ENCODE measurements around the gene MUC5AC.

Gene MUC5AC

DNA sequence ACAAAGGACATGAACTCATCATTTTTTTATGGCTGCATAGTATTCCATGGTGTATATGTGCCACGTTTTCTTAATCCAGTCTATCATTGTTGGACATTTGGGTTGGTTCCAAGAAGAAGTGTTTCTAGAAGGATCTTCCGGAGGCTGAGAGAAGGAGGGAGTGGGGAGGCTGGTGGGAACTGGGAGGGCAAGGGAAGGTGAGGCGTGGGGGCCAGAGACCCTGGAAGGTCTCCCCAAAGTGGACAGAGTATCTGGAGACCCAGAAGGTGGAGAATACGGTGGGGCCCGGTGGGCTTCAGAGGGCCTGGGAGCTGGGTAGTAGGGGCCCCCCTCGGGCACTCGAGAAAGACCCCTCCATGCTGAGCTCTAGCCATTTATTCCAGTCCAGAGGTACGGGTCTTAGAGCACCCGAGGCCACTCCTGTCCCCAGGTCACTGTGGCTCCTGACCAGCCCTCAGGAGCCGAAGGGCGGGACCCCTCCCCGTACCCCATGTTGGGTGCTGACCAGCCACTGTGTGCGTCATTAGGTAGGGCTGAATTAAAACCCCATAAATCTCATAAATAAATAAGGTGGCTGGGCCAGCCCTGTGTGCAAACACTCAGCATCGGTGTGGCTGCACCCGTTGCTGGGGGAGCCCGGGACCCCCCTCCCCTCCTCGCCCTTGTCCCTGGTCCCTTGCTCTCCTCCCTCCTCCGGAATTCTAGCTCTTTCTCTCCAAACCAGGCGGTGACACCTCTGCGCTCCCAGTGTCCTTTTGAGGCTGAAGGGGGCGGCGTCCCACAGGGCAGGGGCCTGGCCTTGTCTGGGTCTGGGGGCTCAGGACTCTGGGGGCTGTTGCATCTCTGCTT, 38.8 kb upstream of the MUC5AC start:
- Histone ChIP-seq H3K9me3 (ENCODE audit: control insufficient read depth, insufficient read depth, low read length) (no peaks in the 10 kb centered on the region), H3K36me3 (ENCODE audit: insufficient read depth, low read length) (no peaks in the 10 kb centered on the region), H3K9ac (ENCODE audit: low read depth, low read length) (no peak overlapping the region), H3K4me1 (ENCODE audit: insufficient read depth, low read length) (no peaks in the 10 kb centered on the region)

DNA sequence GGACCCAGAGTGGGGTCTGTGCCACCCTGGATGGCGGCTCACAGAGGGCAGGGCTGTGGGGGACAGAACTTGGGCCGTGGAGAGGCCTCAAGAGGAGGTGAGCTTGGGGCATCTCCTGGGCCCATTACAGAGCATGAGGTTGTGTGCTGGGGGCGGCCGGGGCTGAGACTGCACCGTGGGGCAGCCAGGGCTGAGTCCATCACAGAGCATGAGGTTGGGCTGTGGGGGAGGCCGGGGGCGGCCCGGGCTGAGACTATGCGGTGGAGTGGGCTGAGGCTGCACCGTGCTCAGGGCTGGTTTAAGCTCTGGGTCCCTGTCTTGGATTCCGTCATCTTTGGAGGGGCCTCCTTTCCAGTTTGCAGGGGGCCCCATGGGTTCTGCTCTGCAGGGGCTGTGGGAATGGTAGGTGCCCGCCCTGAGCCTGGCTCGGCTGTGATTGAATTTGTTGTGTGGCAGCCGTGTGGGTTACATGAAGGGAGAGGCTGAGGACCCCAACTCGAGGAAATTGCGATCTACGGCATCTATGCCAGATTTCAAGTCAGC, 38.1 kb upstream of the MUC5AC start:
- H3K36me3 ChIP-seq (ENCODE audit: insufficient read depth, low read length), result no peaks in the 10 kb centered on the region
- H3K4me1 ChIP-seq (ENCODE audit: insufficient read depth, low read length), result no peaks in the 10 kb centered on the region
- H3K9ac ChIP-seq (ENCODE audit: low read depth, low read length), result no peak overlapping the region
- no peaks in the 10 kb centered on the region for H3K9me3 ChIP-seq (ENCODE audit: control insufficient read depth, insufficient read depth, low read length)

DNA sequence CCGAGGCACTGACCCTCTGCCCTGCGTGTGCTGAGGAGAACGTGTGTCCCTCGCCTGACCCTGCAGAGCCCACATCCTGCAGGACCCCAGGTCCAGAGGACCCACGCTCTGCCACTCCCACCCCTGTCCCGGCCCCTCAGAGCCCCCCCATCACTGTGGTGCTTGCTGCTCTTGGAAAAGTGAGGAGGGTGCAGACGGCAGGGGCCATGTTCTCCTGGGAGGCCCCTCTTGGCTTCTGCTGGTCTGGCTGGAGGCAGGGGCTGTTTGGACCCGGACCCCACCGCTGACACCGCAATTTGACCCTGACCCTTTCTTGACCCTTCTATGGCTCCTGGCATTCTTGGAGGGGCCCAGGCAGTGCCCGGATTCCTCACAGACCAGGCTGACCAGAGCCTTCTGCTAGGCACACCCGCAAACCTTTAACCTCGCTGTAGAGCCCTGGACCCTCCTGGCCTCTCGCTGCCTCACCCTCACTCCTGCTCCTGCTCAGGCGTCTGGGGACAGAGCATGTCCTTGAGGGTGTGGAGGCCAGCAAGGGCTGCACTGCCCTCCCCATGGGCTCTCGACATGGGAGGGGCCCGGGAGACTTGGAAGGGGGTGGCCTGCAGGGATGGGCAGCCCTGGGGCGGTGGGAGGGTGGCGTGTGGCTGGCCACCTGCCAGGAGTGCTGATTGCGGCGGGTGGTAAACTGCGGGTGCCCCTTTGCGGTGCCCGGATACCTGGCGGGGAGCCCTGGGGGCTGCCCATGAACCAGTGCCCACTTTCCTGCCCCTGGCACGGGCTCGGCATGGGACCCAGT, 37.0 kb upstream of the MUC5AC start:
- H3K4me1 ChIP-seq (ENCODE audit: insufficient read depth, low read length), result no peaks in the 10 kb centered on the region
- no peaks in the 10 kb centered on the region for H3K36me3 ChIP-seq (ENCODE audit: insufficient read depth, low read length)
- no peaks in the 10 kb centered on the region for H3K9me3 ChIP-seq (ENCODE audit: control insufficient read depth, insufficient read depth, low read length)

DNA sequence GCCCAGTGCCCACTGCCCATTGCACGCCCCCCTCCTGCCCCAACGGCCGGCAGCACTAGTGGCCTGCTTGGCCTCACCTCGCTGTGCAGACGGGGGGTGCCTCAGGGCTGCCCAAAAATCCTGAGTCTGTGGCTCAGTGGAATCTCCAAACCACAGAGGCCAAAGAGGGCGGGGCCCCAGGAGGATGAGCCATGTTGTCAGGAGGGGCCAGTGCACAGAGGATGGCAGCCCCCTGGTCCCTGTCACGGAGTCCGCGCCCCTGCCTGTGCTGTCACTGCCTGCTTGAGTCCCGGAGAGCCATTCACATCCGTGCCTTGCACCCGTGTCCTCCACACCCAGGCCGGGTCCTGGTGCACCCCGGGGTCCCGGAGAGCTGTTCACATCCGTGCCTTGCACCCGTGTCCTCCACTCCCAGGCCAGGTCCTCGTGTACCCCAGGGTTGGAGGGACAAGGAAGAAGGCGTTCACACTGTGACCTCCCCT, 36.4 kb upstream of the MUC5AC start:
- H3K36me3 ChIP-seq (ENCODE audit: insufficient read depth, low read length), result no peaks in the 10 kb centered on the region
- no peaks in the 10 kb centered on the region for H3K9me3 ChIP-seq (ENCODE audit: control insufficient read depth, insufficient read depth, low read length)
- no peaks in the 10 kb centered on the region for H3K4me1 ChIP-seq (ENCODE audit: insufficient read depth, low read length)
- H3K9ac ChIP-seq (ENCODE audit: low read depth, low read length), result no peak overlapping the region

More for the DNA sequence above, 37.0 kb upstream of the MUC5AC start:
- H3K9ac ChIP-seq (ENCODE audit: low read depth, low read length), result no peak overlapping the region

DNA sequence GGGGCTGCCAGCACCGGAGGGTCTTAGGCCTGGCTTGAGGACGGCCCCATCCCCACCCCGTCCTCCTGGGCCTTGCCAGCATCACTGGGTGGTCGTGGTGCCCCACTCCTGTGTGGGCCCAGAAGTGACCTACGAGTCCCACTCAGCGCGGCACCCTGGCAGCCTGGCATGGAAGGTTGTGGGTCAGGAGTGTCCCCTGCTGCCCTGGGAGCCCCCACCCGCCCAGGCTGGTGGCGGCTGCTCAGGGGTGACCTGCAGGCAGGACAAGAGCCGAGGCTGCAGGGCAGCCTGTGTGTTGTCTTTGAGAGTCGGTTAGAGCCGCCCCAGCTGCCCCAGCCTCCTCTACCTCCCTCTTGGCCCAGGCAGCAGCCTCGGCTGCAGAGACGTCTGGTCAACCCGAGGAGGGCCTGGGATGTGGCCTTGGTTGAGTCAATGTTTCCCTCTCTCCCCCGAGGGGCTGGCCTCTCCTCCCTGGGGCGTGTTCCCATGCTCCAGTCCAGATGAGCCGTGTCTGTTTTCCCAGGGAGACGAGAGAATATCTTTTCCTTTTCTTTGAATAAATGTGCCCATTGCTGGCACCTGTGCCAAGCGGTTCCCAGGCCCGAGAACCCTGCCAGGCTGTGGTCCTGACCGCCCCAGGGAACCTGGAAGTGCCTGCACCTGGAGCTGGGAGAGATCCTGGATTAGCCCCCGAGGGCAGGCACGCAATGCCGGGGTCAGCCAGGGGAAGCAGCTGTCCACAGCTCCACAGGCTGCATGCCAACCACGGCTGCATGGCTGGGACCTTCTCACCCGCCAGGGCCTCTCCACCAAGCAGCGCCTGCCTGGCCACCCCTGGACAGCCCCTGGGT, 35.7 kb upstream of the MUC5AC start:
- no peaks in the 10 kb centered on the region for H3K9me3 ChIP-seq (ENCODE audit: control insufficient read depth, insufficient read depth, low read length)
- H3K4me1 ChIP-seq (ENCODE audit: insufficient read depth, low read length), result no peaks in the 10 kb centered on the region

DNA sequence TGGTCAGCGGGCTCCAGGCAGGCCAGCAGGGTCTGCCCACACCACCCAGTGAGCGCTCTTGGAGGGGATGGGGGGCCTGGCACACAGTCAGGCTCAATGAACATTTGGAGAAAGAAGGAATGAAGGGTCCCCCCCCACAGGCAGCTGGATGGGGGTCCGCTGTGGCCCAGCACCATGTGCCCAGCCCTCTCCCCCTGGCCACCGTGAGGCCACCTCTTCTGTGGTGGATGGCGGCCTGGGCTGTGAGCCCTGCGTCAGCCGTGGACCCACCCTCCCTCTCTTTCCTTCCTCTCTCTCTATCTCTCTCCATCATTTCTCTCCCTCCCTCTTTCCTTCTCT, 35.1 kb upstream of the MUC5AC start:
- no peaks in the 10 kb centered on the region for H3K36me3 ChIP-seq (ENCODE audit: insufficient read depth, low read length)
- H3K4me1 ChIP-seq (ENCODE audit: insufficient read depth, low read length), result no peaks in the 10 kb centered on the region
- H3K9ac ChIP-seq (ENCODE audit: low read depth, low read length), result no peak overlapping the region
- H3K9me3 ChIP-seq (ENCODE audit: control insufficient read depth, insufficient read depth, low read length), result no peaks in the 10 kb centered on the region

More for the DNA sequence above, 35.7 kb upstream of the MUC5AC start:
- no peaks in the 10 kb centered on the region for H3K36me3 ChIP-seq (ENCODE audit: insufficient read depth, low read length)
- no peak overlapping the region for H3K9ac ChIP-seq (ENCODE audit: low read depth, low read length)

DNA sequence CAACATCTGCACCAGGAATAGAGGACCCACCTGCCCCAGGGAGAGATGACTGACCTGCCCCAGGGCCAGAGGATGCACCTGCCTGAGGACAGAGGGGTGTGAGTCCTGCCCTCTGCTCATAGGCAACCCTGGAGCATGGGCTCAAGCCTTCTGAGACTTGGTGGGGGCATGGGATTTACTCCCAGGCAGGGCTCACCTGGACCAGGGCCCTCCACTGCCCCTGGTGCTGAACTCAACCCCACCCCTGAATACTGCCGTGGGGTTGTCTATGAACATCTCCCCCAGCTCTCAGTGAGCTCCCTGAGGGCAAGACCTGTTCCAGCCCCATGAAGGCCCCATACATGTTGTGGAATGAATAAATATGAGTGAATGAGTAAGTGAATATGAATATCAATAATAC, 33.8 kb upstream of the MUC5AC start:
- H3K36me3 ChIP-seq (ENCODE audit: insufficient read depth, low read length), result no peaks in the 10 kb centered on the region
- H3K9me3 ChIP-seq (ENCODE audit: control insufficient read depth, insufficient read depth, low read length), result no peaks in the 10 kb centered on the region
- no peaks in the 10 kb centered on the region for H3K4me1 ChIP-seq (ENCODE audit: insufficient read depth, low read length)
- no peak overlapping the region for H3K9ac ChIP-seq (ENCODE audit: low read depth, low read length)

DNA sequence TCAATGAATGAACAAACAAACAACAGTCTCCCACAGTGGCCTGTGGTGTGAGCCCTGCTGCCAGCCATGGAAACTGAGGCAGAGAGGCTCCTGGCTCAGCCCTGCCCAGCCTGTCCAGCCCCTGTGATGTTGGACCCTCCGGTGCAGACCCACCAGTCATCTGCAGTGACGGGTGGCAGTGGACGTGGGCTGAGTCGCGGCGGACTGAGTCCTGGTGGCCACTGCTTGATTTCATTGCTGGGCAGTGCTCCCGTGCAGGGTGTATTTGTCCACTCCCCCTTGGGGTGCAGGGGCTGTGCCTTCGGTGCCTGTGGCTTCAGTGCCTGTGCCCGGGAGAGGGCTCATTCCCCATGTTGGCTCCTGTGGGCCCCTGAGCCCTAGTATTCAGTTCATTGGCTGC, 31.9 kb upstream of the MUC5AC start:
- Histone ChIP-seq H3K4me1 (ENCODE audit: insufficient read depth, low read length) (no peaks in the 10 kb centered on the region), H3K36me3 (ENCODE audit: insufficient read depth, low read length) (no peaks in the 10 kb centered on the region), H3K9ac (ENCODE audit: low read depth, low read length) (no peak overlapping the region), H3K9me3 (ENCODE audit: control insufficient read depth, insufficient read depth, low read length) (no peaks in the 10 kb centered on the region)

DNA sequence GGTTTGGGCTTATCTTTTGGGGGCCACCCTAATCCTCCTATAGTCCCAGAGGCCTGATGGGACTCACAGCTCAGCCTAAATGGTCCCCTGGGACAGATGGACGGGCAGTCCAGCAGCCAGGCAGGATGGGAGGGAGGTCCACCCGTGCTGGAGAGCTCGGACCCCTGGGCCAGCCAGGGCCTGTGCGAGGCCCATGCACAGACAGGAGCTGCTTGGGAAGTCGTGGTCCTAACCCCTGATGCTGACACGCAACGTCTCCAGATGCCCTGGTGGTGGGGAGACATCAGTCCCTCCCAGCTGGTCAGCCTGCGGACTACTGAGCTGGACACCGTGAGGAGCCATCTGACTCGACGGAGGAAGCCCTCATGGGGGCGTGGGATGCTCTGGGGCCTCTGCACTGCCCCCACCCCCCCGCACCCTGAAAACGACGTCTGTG, 31.2 kb upstream of the MUC5AC start:
- no peaks in the 10 kb centered on the region for H3K4me1 ChIP-seq (ENCODE audit: insufficient read depth, low read length)
- H3K9ac ChIP-seq (ENCODE audit: low read depth, low read length), result no peak overlapping the region
- no peaks in the 10 kb centered on the region for H3K36me3 ChIP-seq (ENCODE audit: insufficient read depth, low read length)
- no peaks in the 10 kb centered on the region for H3K9me3 ChIP-seq (ENCODE audit: control insufficient read depth, insufficient read depth, low read length)

DNA sequence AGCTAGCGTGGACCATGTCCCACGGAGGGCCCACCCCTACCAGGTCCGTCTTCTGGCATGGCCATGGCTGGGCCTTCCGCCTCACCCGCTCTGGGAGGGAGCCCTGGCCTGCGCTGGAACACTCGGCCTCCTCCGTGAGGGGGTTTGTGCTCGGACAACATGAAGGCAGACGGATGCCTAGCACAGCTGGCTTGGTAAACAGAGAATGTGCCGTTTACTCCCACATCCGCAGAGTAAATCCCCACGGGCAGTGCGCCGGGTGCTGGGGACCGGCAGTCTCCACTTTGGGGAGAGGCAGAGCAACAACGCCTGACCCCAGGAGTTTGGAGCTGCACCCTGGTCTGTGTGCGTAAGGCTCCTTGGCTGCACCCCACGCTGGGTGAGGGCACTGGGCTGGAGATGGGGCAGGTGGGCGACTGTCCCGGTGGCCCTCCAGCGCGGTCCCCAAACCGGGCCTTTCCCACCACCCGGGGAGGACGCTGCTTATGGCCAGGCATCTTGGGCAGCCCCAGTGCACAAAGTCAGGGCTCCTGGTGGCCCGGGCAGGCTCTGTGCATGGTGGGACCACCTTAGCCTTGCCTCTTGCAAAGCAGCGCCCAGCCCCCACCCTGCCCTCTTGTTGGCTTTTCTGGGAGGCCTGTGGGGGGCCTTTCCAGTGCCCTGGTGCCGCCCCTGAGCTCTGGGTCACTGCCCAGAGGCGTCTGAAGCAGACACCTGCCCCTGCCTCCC, 30.7 kb upstream of the MUC5AC start:
- Histone ChIP-seq H3K4me1 (ENCODE audit: insufficient read depth, low read length) (no peaks in the 10 kb centered on the region), H3K9ac (ENCODE audit: low read depth, low read length) (no peak overlapping the region), H3K36me3 (ENCODE audit: insufficient read depth, low read length) (no peaks in the 10 kb centered on the region), H3K9me3 (ENCODE audit: control insufficient read depth, insufficient read depth, low read length) (no peaks in the 10 kb centered on the region)

DNA sequence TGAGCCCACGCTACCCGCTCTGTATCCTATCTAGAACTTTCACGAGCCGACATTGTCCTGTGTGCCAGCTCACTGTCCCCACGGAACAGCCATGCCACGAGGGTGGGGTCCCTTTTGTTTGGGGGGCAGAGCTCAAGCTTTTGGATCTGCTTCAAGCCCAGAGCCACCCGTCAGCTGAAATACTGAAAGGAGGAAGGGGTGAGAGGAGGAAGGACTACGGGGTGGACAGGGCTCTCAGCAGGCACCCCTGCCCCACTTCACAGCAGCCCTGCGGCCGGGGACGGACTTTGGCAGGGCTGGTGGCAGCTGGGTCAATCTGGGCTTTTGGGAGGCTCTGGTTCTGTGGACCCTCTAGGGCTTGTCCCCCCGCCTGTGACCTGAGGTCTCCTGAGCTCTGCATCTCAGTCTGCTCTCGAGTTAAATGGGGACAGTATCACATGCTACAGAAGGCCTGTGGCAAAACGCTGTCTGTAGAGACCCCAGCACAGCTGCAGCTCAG, 30.0 kb upstream of the MUC5AC start:
- no peaks in the 10 kb centered on the region for H3K9me3 ChIP-seq (ENCODE audit: control insufficient read depth, insufficient read depth, low read length)
- H3K4me1 ChIP-seq (ENCODE audit: insufficient read depth, low read length), result no peaks in the 10 kb centered on the region
- no peaks in the 10 kb centered on the region for H3K36me3 ChIP-seq (ENCODE audit: insufficient read depth, low read length)
- no peak overlapping the region for H3K9ac ChIP-seq (ENCODE audit: low read depth, low read length)

DNA sequence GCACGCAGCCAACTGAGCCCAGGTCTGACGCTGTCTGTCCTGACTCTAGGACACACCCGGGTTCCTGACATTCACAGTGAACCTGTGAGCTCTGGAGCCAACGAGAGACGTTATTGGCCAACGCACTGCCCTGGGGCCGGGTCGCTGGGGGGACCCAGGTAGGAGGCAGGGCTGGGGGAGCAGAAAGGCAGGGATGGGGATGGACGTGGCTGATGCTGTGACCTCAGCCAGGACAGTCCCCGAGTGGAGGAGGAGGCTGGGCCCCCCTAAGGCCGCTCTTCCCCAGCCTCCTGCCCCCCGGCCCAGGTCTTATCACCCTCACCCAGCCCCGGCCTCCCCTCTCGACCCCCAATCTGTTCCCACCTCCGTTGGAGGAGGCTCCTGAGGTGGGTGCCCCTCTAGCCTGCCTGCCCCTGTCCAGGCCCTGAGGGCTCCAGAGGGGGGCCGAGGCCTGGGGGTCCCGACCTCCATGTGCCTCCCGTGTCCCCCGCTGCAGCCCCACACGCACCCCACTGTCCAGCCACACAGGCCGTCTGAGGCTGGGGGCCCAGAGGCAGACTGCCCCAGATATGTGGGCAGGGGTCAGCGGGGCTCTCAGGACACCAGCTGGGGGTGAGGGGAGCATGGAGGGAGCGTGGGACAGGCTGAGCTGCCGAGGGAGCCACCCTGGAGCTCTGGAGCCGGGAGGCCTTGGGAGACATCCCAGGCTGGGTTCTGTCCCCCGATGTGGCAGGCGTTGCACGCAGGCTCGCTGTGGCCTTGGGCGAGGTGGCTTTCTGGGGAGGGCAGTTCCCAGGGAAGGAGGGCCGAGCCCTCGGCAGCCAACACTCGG, 29.2 kb upstream of the MUC5AC start:
- no peak overlapping the region for H3K9ac ChIP-seq (ENCODE audit: low read depth, low read length)
- H3K4me1 ChIP-seq (ENCODE audit: insufficient read depth, low read length), result no peaks in the 10 kb centered on the region
- H3K36me3 ChIP-seq (ENCODE audit: insufficient read depth, low read length), result no peaks in the 10 kb centered on the region
- H3K9me3 ChIP-seq (ENCODE audit: control insufficient read depth, insufficient read depth, low read length), result no peaks in the 10 kb centered on the region

DNA sequence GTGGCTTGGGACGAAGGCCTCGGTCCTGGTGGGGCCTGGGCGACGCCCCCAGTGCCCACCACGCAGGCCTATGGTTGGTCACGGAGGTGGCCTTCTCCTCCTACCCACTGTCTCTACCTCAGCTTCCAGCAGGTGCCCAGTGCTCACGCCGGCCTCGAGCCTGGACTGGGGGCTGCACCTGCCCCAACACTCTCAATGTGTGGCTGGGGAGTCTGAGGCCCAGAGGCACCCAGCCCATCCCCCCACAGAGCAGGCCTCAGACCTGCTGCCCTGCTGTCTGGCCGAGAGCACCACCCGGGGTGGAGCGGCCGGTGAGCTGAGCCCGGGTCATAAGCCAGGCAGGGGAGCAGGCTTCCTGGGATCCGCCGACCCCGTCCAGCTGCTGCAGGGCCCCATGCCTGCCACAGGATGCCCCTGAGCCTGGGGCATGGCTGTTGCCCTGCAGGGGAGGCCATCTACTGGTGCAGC, 28.6 kb upstream of the MUC5AC start:
- Histone ChIP-seq H3K36me3 (ENCODE audit: insufficient read depth, low read length) (no peaks in the 10 kb centered on the region), H3K9ac (ENCODE audit: low read depth, low read length) (no peak overlapping the region), H3K4me1 (ENCODE audit: insufficient read depth, low read length) (no peaks in the 10 kb centered on the region), H3K9me3 (ENCODE audit: control insufficient read depth, insufficient read depth, low read length) (no peaks in the 10 kb centered on the region)
